Kidney epithelial cell (primary cell): Measurements from ENCODE around the gene PNISR. TPM values are rescaled to one million over a fixed set of nuclear protein-coding genes. Genes with fewer than 3 reads are reported as not detected.

Experiments
- DNase-seq: peaks from one replicate; pipeline ENCODE4 v3.0.0-alpha.2; 2010; ENCODE audit warnings: low read depth
- H3K27me3 ChIP-seq: 2 replicates; pipeline ENCODE4 v1.6.0; 2011; ENCODE audit warnings: low read length; ENCODE audit not compliant: control insufficient read depth, insufficient read depth
- H3K36me3 ChIP-seq: 2 replicates; pipeline ENCODE4 v1.5.1; 2011; ENCODE audit warnings: low read length; ENCODE audit not compliant: control insufficient read depth, insufficient read depth
- H3K4me3 ChIP-seq: 2 replicates; pipeline ENCODE4 v1.5.1; 2011; ENCODE audit warnings: low read depth, mild to moderate bottlenecking, control low read depth, low read length
- CTCF ChIP-seq: IDR thresholded peaks from 2 replicates; pipeline ENCODE4 v1.5.1; 2011; ENCODE audit warnings: mild to moderate bottlenecking, moderate library complexity, low read length, control low read depth, inconsistent platforms; ENCODE audit not compliant: insufficient read depth, poor library complexity, severe bottlenecking
- total RNA-seq: library from RNA; depleted of rRNA; stranded (reverse); fragments of >200 nt; gene quantifications from 2 replicates; pipeline ENCODE4 v1.2.3, GENCODE V29; 2015

PNISR gene
- total RNA-seq, 1 donor from 2014 or later = 32.3 TPM

- Histone ChIP-seq H3K27me3 (no peaks in the 10 kb centered on the region), H3K4me3 (peak overlapping the region; percentile 93), H3K36me3 (peaks cover 1% of the 10 kb centered on the region)
- peak; percentile 65 for DNase-seq
- TF ChIP-seq CTCF = peak; percentile 52
These were observed 741 bp upstream of the PNISR start for GRCh38 chr6:99425647-99426450.

GRCh38 chr6:99424022-99424421, 1.1 kb downstream of the PNISR start:
- DNase-seq = no peak
- TF ChIP-seq CTCF = no peak
- H3K27me3 ChIP-seq = no peaks in the 10 kb centered on the region
- H3K36me3 ChIP-seq = peaks cover 1% of the 10 kb centered on the region
- peak overlapping the region; percentile 93 for H3K4me3 ChIP-seq

- no peaks in the 10 kb centered on the region for H3K27me3 ChIP-seq
- no peak for TF ChIP-seq CTCF
- no peak for DNase-seq
- peaks cover 1% of the 10 kb centered on the region for H3K36me3 ChIP-seq
- no peak overlapping the region for H3K4me3 ChIP-seq
These were observed 2.2 kb downstream of the PNISR start for GRCh38 chr6:99422912-99423311.

- Histone ChIP-seq H3K27me3 (no peaks in the 10 kb centered on the region), H3K36me3 (no peaks in the 10 kb centered on the region), H3K4me3 (no peak overlapping the region)
- no peak for TF ChIP-seq CTCF
- DNase-seq = no peak
These were observed 8.0 kb downstream of the PNISR start for GRCh38 chr6:99416892-99417767.

GRCh38 chr6:99416226-99416625, 8.9 kb downstream of the PNISR start:
- no peak overlapping the region for H3K4me3 ChIP-seq
- no peak for TF ChIP-seq CTCF
- H3K36me3 ChIP-seq = no peaks in the 10 kb centered on the region
- no peaks in the 10 kb centered on the region for H3K27me3 ChIP-seq
- DNase-seq = no peak
